Measurements from ENCODE around the gene PFKM.

- TF ChIP-seq REST (IDR thresholded peaks at IDR 0.05; ENCODE audit: insufficient read depth in 1 of 2, low read depth in 2 of 2, low read length in 2 of 2) = no peak
- no peak for TF ChIP-seq POLR2AphosphoS5 (IDR thresholded peaks at IDR 0.05; ENCODE audit: low read depth, low read length)
Observed at GRCh38 chr12:48164451-48164850, 45.3 kb downstream of the PFKM start.

Measured in PFSK-1 (cell line).